Ureter (tissue), 1 donor: Measurements from ENCODE around the gene RGS3. TPM values are rescaled to one million over a fixed set of nuclear protein-coding genes. Genes with fewer than 3 reads are reported as not detected.
"Not testable (repeated sequence)": the region's sequence is repeated elsewhere in the genome, so short reads cannot be mapped to it uniquely, and the experiment has no call there.

ENCODE experiments used
- DNase-seq: peaks from one replicate; pipeline ENCODE4 v3.0.0-alpha.2; 2020; ENCODE audit warnings: low spot score
- total RNA-seq: library from RNA; stranded (reverse); gene quantifications from one replicate; pipeline ENCODE4 v1.2.4, GENCODE V29; 2023
- donor health status: DM: yes; HTN: yes; CAD: no.

Gene RGS3
- total RNA-seq, 1 donor from 2014 or later: 57.9 TPM

DNA sequence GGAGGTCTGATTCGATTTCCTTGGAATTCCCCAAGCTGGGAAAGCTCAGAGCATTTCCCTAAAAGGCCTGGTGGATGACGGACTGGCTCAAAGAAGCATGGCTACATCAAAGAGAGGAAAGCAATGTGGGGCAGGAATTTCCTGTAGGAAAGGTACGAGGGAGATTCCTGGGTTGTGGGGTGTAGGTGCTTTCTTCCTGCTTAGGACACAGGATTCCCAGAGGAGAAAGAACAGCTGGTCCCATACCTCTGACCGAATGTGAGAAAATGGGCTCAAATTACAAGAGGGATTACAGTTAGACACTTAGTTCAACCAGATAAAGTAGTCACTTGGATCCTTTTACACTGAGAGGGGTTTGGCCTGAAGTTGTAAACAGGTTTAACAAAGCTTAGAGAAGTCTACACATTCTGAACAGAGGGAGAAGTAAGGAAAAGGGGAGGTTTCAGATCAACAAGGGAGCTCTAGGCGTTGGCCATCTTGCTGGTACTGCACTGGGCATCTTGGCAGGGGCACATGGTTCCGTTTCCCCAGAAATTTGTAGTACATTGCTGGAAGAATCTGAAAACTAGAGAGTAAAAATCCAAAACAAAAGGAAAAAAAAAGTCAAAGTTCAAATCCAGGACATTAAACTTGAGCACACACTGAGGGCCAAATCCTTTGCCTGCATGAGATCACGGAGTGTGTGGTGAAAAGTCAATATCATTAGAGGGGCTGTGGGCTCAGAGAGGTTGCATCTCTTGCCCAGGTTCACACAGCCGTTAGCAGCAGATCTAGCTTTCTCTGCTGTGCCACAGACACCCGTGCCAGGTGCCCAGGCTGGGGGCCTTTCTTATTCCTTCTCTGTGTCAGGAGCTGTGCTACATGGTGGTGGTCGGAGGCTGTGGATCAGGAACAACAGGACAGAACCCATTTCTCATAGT is 171.3 kb downstream of the RGS3 start:
- DNase-seq: no peak

DNA sequence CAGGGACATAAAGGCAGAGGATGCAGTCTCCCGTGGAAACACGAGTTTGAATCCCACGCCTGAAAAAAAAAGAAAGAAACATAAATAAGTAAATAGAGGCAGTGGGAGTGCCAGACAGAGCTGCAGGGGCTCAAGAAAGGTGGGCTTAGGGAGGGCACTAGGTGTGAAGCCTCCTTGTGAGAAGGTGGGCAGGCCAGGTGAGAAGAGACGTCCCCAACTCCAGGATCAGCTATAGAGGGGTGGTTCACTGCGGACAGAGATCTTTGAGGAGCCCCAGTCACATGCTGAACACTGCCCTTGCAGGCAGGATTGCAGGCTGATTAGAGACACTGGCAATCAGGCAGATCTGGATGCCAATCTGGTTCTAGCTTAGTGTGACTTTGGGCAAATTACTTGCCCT is 172.1 kb downstream of the RGS3 start:
- DNase-seq: no peak

DNA sequence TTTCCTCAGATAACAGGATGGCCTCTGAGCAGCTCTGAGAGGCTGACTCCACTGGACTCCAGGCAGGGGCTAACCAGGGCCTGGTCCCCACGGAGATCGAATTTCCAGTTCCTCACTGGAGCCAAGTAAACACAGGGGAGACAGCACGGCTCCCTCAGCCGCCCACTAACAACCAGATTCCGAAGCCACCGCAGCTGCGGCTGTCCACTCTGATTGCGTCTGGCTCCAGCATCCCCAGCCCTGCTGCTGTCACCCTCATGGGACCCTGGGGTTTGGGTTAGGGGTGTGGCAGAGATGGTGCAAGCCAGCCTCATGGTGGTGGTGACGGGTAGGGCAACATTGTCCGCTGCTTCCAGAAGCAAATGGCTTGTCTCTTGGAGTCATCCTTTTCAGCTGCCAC is 172.6 kb downstream of the RGS3 start:
- no peak for DNase-seq

DNA sequence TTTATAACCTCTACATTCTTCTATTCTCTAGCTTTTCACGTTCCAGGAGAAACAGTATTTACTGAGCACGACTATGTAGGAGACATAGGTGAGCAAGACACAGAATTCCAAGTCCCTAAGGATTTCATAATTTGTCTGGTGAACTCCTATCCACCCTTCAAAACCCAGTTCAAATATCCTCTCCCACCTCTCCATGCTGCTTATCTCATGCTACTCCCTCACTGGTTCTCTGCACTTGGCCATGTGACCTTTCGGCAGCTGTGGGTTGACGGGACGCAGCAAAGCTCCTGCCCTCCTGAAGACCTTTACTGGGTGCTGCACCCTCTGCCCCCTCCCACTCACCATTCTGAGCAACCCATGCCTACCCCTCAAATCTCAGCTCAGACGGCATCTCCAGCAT is 173.2 kb downstream of the RGS3 start:
- no peak for DNase-seq

DNA sequence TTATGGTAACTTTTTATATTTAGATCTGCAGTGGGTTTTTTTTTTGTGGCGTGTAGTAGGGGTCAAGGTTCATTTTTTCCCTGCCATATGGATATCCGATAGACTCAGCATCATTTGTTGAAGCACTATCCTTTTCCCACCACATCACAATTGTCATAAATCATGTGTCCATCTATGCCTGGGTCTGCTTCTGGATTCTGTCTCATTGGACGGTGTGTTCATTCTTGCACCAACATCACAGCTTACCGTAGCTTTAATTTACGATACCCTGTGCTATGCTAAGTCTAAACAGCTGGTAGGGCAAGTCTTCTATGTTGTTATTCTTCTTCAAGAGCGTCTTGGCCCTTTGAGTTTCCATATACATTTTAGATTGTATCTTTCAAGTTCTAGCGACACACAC is 175.0 kb downstream of the RGS3 start:
- DNase-seq: no peak

DNA sequence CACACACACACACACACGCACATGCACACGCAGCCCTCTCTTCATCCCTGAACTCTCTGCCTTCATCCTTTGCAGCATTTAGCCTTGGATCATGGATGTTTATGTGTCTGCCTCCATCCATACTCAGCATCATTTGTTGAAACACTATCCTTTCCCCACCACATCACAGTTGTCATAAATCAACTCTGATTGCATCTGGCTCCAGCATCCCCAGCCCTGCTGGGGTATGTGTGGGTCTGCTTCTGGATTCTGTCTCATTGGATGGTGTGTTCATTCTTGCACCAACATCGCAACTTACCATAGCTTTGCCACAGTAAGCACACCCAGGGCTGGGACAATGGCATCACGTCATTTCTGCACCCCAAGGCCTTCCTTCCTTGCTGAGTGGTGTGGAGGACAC is 175.4 kb downstream of the RGS3 start:
- DNase-seq: no peak

DNA sequence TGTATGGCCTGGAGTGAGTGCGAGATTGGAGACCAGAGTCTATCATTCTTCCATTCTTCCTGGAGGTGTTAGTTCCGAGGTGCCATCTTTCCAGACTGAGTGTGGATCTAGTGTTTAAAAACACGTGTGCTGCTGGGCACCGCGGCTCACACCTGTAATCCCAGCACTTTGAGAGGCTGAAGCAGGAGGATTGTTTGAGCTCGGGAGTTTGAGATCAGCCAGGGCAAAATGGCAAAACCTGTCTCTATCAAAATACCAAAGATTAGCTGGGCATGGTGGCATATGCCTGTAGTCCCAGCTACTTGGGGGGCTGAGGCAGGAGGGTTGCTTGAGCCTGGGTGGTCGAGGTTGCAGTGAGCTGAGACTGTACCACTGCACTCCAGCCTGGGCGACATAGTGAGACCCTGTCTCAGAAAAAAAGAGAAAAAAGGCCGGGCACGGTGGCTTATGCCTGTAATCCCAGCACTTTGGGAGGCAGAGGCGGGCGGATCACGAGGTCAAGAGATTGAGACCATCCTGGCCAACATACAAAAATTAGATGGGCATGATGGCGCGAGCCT is 176.0 kb downstream of the RGS3 start:
- not testable (repeated sequence) for DNase-seq

DNA sequence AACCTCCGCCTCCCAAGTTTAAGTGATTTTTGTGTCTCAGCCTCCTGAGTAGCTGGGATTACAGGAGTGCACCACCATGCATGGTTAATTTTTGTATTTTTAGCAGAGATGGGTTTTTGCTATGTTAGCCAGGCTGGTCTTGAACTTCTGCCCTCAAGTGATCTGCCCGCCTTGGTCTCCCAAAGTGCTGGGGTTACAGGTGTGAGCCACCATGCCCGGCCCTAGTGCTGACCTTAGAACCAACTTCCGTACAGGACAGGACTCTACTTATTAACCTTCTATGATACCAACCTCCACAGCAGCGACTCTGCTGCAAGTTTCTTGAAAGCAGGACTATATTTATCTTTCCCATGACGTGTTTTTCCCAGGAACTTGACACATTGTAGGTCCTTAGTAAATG is 176.9 kb downstream of the RGS3 start:
- no peak for DNase-seq

DNA sequence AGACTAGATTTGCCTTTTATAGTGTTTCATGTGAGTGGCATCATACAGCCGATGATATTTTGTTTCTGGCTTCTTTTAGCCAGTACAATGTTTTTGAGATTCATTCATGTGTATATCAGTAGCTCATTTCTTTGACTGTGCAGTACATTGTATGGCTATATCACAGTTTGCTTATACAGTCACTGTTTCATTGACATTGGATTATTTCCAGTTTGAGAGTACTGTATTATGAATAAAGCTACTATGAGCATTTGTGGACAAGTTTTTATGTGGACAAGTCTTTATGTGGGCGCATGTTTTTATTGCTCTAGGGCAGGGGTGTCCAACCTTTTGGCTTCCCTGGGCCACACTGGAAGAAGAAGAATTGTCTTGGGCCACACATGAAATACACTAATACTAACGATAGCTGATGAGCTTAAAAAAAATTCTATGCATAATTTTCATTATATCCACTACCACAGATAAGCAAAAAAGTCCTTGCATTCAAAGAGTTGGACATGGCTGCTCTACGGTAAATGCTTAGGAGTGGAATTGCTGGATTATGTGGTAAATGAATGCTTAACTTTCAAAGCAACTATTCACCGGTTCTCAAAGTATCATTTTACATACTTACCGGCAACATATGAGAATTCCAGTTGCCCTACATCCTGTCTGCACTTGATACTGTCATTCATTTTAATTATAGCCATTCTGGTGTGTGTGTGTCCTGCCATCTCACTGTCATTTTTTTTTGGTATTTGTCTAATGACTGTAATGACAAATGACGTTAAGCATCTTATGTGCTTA is 177.8 kb downstream of the RGS3 start:
- DNase-seq: no peak

DNA sequence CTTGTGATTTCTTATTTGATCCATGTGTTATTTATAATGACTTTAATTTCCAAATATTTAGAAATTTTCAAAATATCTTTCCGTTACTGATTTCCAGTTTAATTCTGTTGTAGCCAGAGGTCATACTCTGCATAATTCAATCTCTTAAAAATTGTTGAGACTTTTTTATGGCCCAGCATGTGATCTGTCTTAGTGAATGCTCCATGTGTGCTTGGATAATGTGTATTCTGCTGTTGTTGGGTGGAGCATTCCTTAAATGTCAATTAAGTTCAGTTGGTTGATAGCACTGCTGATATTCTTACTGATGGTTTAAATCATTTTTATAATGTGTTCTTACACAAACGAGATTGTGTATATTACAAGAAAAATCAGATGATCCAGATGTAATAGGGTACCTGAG is 180.8 kb downstream of the RGS3 start:
- no peak for DNase-seq

DNA sequence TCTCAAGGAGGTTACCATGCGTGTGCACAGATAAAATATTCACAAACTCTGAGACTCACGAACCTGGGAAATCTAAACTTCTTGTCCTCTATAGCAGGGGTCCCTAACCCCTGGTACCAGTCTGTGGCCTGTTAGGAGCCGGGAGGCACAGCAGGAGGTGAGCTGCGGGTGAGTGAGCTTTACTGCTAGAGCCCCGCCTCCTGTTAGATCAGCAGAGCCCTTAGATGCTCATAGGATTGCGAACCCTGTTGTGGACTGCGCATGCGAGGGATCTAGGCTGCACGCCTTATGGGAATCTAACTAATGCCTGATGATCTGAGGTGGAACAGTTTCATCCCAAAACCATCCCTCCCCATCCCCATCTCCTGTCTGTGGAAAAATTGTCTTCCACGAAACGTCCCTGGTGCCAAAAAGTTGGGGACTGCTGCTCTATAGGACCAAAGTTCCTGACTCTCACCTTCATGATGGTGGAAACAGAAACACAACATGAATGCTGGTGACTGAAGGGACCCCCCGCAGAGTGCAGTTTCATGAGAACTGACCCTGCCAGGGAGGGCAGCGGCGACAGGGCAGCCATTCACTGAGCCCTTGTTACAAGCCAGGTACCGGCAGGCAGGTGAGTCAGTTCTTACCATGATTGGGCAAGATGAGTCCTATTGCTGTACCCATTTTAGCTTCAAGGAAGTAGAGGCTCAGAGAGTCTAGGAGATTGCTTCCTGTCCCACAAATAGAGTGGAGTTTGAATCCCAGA is 181.9 kb downstream of the RGS3 start:
- DNase-seq: no peak

DNA sequence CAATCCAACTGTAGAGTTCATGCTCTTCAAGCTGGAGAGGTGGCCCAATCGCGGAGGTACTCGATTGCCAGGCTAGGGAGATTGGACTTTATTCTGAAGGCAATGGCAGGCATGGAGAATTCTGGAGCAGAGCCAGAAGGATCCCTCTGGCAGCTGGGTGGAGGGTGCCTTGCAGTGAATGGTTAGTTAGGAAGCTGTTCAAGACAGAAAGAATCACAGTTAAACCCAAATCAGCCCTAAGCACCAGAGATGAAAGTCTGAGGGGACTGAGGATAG is 182.4 kb downstream of the RGS3 start:
- DNase-seq: no peak

DNA sequence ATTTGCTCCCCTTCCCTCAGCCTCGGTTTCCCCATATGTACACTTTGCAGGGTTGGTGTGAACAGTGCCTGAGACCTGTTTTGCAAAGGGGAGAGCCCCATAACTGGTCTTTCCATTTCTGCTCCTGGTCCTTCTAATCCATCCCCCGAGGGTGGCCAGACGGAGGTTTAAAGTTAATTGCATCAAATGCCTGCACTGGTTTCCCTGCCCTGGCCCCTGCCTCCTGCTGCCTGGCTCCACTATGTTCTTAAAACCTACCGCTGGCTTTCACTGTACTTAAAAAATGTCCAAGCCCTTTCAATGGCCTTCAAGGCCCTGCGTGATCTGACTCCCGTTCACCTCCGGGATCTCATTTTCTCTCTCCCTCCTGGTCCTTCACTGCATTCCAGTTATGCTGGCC is 183.0 kb downstream of the RGS3 start:
- no peak for DNase-seq

Other genes starting within 250 kb of the RGS3 start
- gene FKBP15, start 242.4 kb upstream of the RGS3 start, total RNA-seq: 43.9 TPM
- 26.3 TPM for gene SLC31A1, start 242.2 kb upstream of the RGS3 start, total RNA-seq
- 26.6 TPM for gene CDC26, start 188.2 kb upstream of the RGS3 start, total RNA-seq
- 27.5 TPM for gene PRPF4, start 188.1 kb upstream of the RGS3 start, total RNA-seq
- 0.96 TPM for gene RNF183, start 160.4 kb upstream of the RGS3 start, total RNA-seq
- gene WDR31, start 123.5 kb upstream of the RGS3 start, total RNA-seq: 5.1 TPM
- 10.2 TPM for gene BSPRY, start 114.2 kb upstream of the RGS3 start, total RNA-seq
- gene HDHD3, start 86.7 kb upstream of the RGS3 start, total RNA-seq: 39.2 TPM
- gene ALAD, start 62.4 kb upstream of the RGS3 start, total RNA-seq: 45.4 TPM
- 34.8 TPM for gene POLE3, start 53.1 kb upstream of the RGS3 start, total RNA-seq
- 0.62 TPM for gene C9orf43, start 53.0 kb upstream of the RGS3 start, total RNA-seq